HG03064 (cell line): ENCODE measurements around the gene AVPR2.

Experiments
- ATAC-seq: cut with Tn5 transposase; IDR thresholded peaks from one replicate; pipeline ENCODE4 v1.9.1; 2021; ENCODE audit warnings: low read depth; ENCODE audit not compliant: unreplicated experiment

The AVPR2 gene

GRCh38 chrX:153948847-153949805 is 44.7 kb downstream of the AVPR2 start:
- no peak for ATAC-seq

GRCh38 chrX:153950127-153950526 is 45.7 kb downstream of the AVPR2 start:
- no peak for ATAC-seq

- ATAC-seq = no peak
Measured at GRCh38 chrX:153951683-153952372, 47.4 kb downstream of the AVPR2 start.

- no peak for ATAC-seq
Measured at GRCh38 chrX:153952373-153953026, 48.0 kb downstream of the AVPR2 start.

GRCh38 chrX:153953342-153953830 is 48.9 kb downstream of the AVPR2 start:
- ATAC-seq = no peak

- ATAC-seq = no peak
Measured at GRCh38 chrX:153953892-153954557, 49.6 kb downstream of the AVPR2 start.

- no peak for ATAC-seq
Measured at GRCh38 chrX:153954558-153955227, 50.2 kb downstream of the AVPR2 start.

GRCh38 chrX:153955228-153955732 is 50.8 kb downstream of the AVPR2 start:
- ATAC-seq = no peak

- no peak for ATAC-seq
Measured at GRCh38 chrX:153956044-153956907, 51.8 kb downstream of the AVPR2 start.
